HG02973 (cell line): ENCODE measurements around the gene ARHGEF37.
"Not testable (repeated sequence)": the region's sequence is repeated elsewhere in the genome, so short reads cannot be mapped to it uniquely, and the experiment has no call there.

Source experiments
- ATAC-seq: cut with Tn5 transposase; IDR thresholded peaks from one replicate; pipeline ENCODE4 v1.9.1; 2021; ENCODE audit warnings: moderate library complexity; ENCODE audit not compliant: unreplicated experiment

The ARHGEF37 gene

GRCh38 chr5:149581192-149581861 is at the start of gene ARHGEF37:
TSS of gene ARHGEF37 (plus strand) at chr5:149581498. CDS start at chr5:149597770, 16,272 bp downstream.
- ATAC-seq: no peak

GRCh38 chr5:149532413-149532812 is 48.9 kb upstream of the ARHGEF37 start:
- no peak for ATAC-seq

- ATAC-seq: not testable (repeated sequence)
Measured at GRCh38 chr5:149535787-149536186, 45.5 kb upstream of the ARHGEF37 start.

GRCh38 chr5:149537374-149537975 is 43.8 kb upstream of the ARHGEF37 start:
- no peak for ATAC-seq

- ATAC-seq: no peak
Measured at GRCh38 chr5:149540089-149540488, 41.2 kb upstream of the ARHGEF37 start.

GRCh38 chr5:149541893-149542292 is 39.4 kb upstream of the ARHGEF37 start:
- no peak for ATAC-seq

- ATAC-seq: no peak
Measured at GRCh38 chr5:149543361-149544027, 37.8 kb upstream of the ARHGEF37 start.

- no peak for ATAC-seq
Measured at GRCh38 chr5:149544028-149544420, 37.3 kb upstream of the ARHGEF37 start.

GRCh38 chr5:149545327-149545726 is 36.0 kb upstream of the ARHGEF37 start:
- ATAC-seq: no peak

- no peak for ATAC-seq
Measured at GRCh38 chr5:149546974-149547373, 34.3 kb upstream of the ARHGEF37 start.

GRCh38 chr5:149549461-149550267 is 31.6 kb upstream of the ARHGEF37 start:
- ATAC-seq: peak; percentile 35

- no peak for ATAC-seq
Measured at GRCh38 chr5:149550268-149550583, 31.1 kb upstream of the ARHGEF37 start.

GRCh38 chr5:149550594-149551226 is 30.6 kb upstream of the ARHGEF37 start:
- ATAC-seq: peak; percentile 5

GRCh38 chr5:149551227-149552037 is 29.9 kb upstream of the ARHGEF37 start, which contains the start of gene CSNK1A1:
TSS of gene CSNK1A1 (minus strand) at chr5:149551439. CDS start at chr5:149550964, 475 bp downstream.
- peak; percentile 85 for ATAC-seq

- ATAC-seq: no peak
Measured at GRCh38 chr5:149552038-149552494, 29.2 kb upstream of the ARHGEF37 start.

GRCh38 chr5:149552553-149553160 is 28.6 kb upstream of the ARHGEF37 start:
- ATAC-seq: no peak

- no peak for ATAC-seq
Measured at GRCh38 chr5:149559706-149560105, 21.6 kb upstream of the ARHGEF37 start.

- no peak for ATAC-seq
Measured at GRCh38 chr5:149561848-149562247, 19.4 kb upstream of the ARHGEF37 start.

GRCh38 chr5:149563466-149563865 is 17.8 kb upstream of the ARHGEF37 start:
- no peak for ATAC-seq
